ENCODE measurements around the gene MC2R. TPM values are rescaled to one million over a fixed set of nuclear protein-coding genes. Genes with fewer than 3 reads are reported as not detected.

The MC2R gene
- total RNA-seq (2014; rRNA removed; shearing (Covaris generic)) = not detected in 2 replicates
- not detected in 2 replicates for polyA plus RNA-seq (2016; fragmentation: Nextera tagmentation; extraction: Ambion mirVana)

- Histone ChIP-seq H3K27me3 (replicated peaks; ENCODE audit: insufficient read depth) (no peaks in the 10 kb centered on the region), H3K4me3 (no peak within 1 kb of the TSS), H3K27ac (no peak within 1 kb of the TSS), H4K20me1 (ENCODE audit: insufficient read depth) (no peaks in the 10 kb centered on the region), H3K9me3 (ENCODE audit: low read depth) (no peaks in the 10 kb centered on the region), H3K9ac (no peak within 1 kb of the TSS), H3K79me2 (ENCODE audit: insufficient read depth) (no peaks in the 10 kb centered on the region), H3K4me1 (ENCODE audit: insufficient read depth) (no peaks in the 10 kb centered on the region), H3K9me2 (ENCODE audit: insufficient read depth) (no peaks in the 10 kb centered on the region), H3F3A (ENCODE audit: insufficient read depth) (no peaks in the 10 kb centered on the region), H3K36me3 (ENCODE audit: low read depth) (no peaks in the 10 kb centered on the region), H2AFZ (no peak within 1 kb of the TSS), H3K4me2 (ENCODE audit: unreplicated experiment) (no peak within 1 kb of the TSS)
- DNase-seq = no peak
- WGBS, 2 experiments (ENCODE audit: low coverage in 1 of 2, low lambda C conversion rate in 2 of 2, missing lambda C conversion rate in 2 of 2) = 40 to 55% methylated on average over 4 of the region's 4 CpGs
- TF ChIP-seq EZH2 (IDR thresholded peaks at IDR 0.05; ENCODE audit: insufficient read depth, poor library complexity, severe bottlenecking) (no peak), EZH2phosphoT487 (IDR thresholded peaks at IDR 0.05; ENCODE audit: insufficient read depth, low read depth) (no peak)
- in situ Hi-C loops (cut with MboI) = no loop called here
Measured at GRCh38 chr18:13915391-13915790, at the start of gene MC2R. MC2R (minus strand) TSS chr18:13915536; CDS start chr18:13885518, 30,018 bp downstream.

- TF ChIP-seq EZH2phosphoT487 (IDR thresholded peaks at IDR 0.05; ENCODE audit: insufficient read depth, low read depth) = no peak
- TF ChIP-seq EZH2 (IDR thresholded peaks at IDR 0.05; ENCODE audit: insufficient read depth, poor library complexity, severe bottlenecking) = no peak
- in situ Hi-C loops (cut with MboI) = no loop called here
- Histone ChIP-seq H2AFZ (no peak overlapping the region), H3K9me2 (ENCODE audit: insufficient read depth) (no peaks in the 10 kb centered on the region), H4K20me1 (ENCODE audit: insufficient read depth) (no peaks in the 10 kb centered on the region), H3K9ac (no peak overlapping the region), H3K27me3 (replicated peaks; ENCODE audit: insufficient read depth) (no peaks in the 10 kb centered on the region), H3K4me1 (ENCODE audit: insufficient read depth) (no peaks in the 10 kb centered on the region), H3K36me3 (ENCODE audit: low read depth) (no peaks in the 10 kb centered on the region), H3K79me2 (ENCODE audit: insufficient read depth) (no peaks in the 10 kb centered on the region), H3K4me3 (no peak overlapping the region), H3F3A (ENCODE audit: insufficient read depth) (no peaks in the 10 kb centered on the region), H3K9me3 (ENCODE audit: low read depth) (no peaks in the 10 kb centered on the region), H3K4me2 (ENCODE audit: unreplicated experiment) (no peak overlapping the region), H3K27ac (no peak overlapping the region)
- no peak for DNase-seq
- WGBS, 2 experiments (ENCODE audit: low coverage in 1 of 2, low lambda C conversion rate in 2 of 2, missing lambda C conversion rate in 2 of 2) = 51 to 58% methylated on average over 2 of the region's 2 CpGs
Measured at GRCh38 chr18:13945811-13946210, 30.5 kb upstream of the MC2R start.

- Histone ChIP-seq H3K27me3 (replicated peaks; ENCODE audit: insufficient read depth) (no peaks in the 10 kb centered on the region), H3K27ac (no peak overlapping the region), H3K4me3 (no peak overlapping the region), H3K36me3 (ENCODE audit: low read depth) (no peaks in the 10 kb centered on the region), H3K9me2 (ENCODE audit: insufficient read depth) (no peaks in the 10 kb centered on the region), H3K79me2 (ENCODE audit: insufficient read depth) (no peaks in the 10 kb centered on the region), H3K9ac (no peak overlapping the region), H3K4me2 (ENCODE audit: unreplicated experiment) (no peak overlapping the region), H4K20me1 (ENCODE audit: insufficient read depth) (no peaks in the 10 kb centered on the region), H3K4me1 (ENCODE audit: insufficient read depth) (no peaks in the 10 kb centered on the region), H3F3A (ENCODE audit: insufficient read depth) (no peaks in the 10 kb centered on the region), H2AFZ (no peak overlapping the region), H3K9me3 (ENCODE audit: low read depth) (no peaks in the 10 kb centered on the region)
- no peak for DNase-seq
- WGBS, 2 experiments (ENCODE audit: low coverage in 1 of 2, low lambda C conversion rate in 2 of 2, missing lambda C conversion rate in 2 of 2) = 2 to 5% methylated on average over 2 of the region's 2 CpGs
- in situ Hi-C loops (cut with MboI) = no loop called here
- TF ChIP-seq EZH2 (IDR thresholded peaks at IDR 0.05; ENCODE audit: insufficient read depth, poor library complexity, severe bottlenecking) (no peak), EZH2phosphoT487 (IDR thresholded peaks at IDR 0.05; ENCODE audit: insufficient read depth, low read depth) (no peak)
Measured at GRCh38 chr18:13943338-13943737, 28.0 kb upstream of the MC2R start.

- 62 to 63% methylated on average over 14 of the region's 14 CpGs for WGBS, 2 experiments (ENCODE audit: low coverage in 1 of 2, low lambda C conversion rate in 2 of 2, missing lambda C conversion rate in 2 of 2)
- Histone ChIP-seq H3K36me3 (ENCODE audit: low read depth) (no peaks in the 10 kb centered on the region), H2AFZ (no peak overlapping the region), H3K9ac (no peak overlapping the region), H3K4me1 (ENCODE audit: insufficient read depth) (no peaks in the 10 kb centered on the region), H3K79me2 (ENCODE audit: insufficient read depth) (no peaks in the 10 kb centered on the region), H3K27me3 (replicated peaks; ENCODE audit: insufficient read depth) (no peaks in the 10 kb centered on the region), H3K9me2 (ENCODE audit: insufficient read depth) (no peaks in the 10 kb centered on the region), H3F3A (ENCODE audit: insufficient read depth) (no peaks in the 10 kb centered on the region), H3K9me3 (ENCODE audit: low read depth) (no peaks in the 10 kb centered on the region), H3K27ac (no peak overlapping the region), H3K4me2 (ENCODE audit: unreplicated experiment) (no peak overlapping the region), H4K20me1 (ENCODE audit: insufficient read depth) (no peaks in the 10 kb centered on the region), H3K4me3 (no peak overlapping the region)
- DNase-seq = no peak
- no peak for TF ChIP-seq EZH2 (IDR thresholded peaks at IDR 0.05; ENCODE audit: insufficient read depth, poor library complexity, severe bottlenecking)
- in situ Hi-C loops (cut with MboI) = no loop called here
Measured at GRCh38 chr18:13940326-13940725, 25.0 kb upstream of the MC2R start.

GRCh38 chr18:13934676-13935075 lies 19.3 kb upstream of the MC2R start:
- no peak for TF ChIP-seq EZH2phosphoT487 (IDR thresholded peaks at IDR 0.05; ENCODE audit: insufficient read depth, low read depth)
- TF ChIP-seq EZH2 (IDR thresholded peaks at IDR 0.05; ENCODE audit: insufficient read depth, poor library complexity, severe bottlenecking) = no peak

More at GRCh38 chr18:13934676-13935075, 19.3 kb upstream of the MC2R start:
- DNase-seq = no peak
- no peak overlapping the region for H2AFZ ChIP-seq
- H3K27ac ChIP-seq = no peak overlapping the region
- no peak overlapping the region for H3K4me3 ChIP-seq
- 17 to 23% methylated on average over 6 of the region's 6 CpGs for WGBS, 2 experiments (ENCODE audit: low coverage in 1 of 2, low lambda C conversion rate in 2 of 2, missing lambda C conversion rate in 2 of 2)
- H3K9me3 ChIP-seq (ENCODE audit: low read depth) = no peaks in the 10 kb centered on the region
- H3K9ac ChIP-seq = no peak overlapping the region
- H3K79me2 ChIP-seq (ENCODE audit: insufficient read depth) = no peaks in the 10 kb centered on the region
- H3K4me2 ChIP-seq (ENCODE audit: unreplicated experiment) = no peak overlapping the region
- H3K9me2 ChIP-seq (ENCODE audit: insufficient read depth) = no peaks in the 10 kb centered on the region
- no peaks in the 10 kb centered on the region for H3F3A ChIP-seq (ENCODE audit: insufficient read depth)
- H4K20me1 ChIP-seq (ENCODE audit: insufficient read depth) = no peaks in the 10 kb centered on the region
- H3K4me1 ChIP-seq (ENCODE audit: insufficient read depth) = no peaks in the 10 kb centered on the region
- H3K27me3 ChIP-seq (replicated peaks; ENCODE audit: insufficient read depth) = no peaks in the 10 kb centered on the region
- no peaks in the 10 kb centered on the region for H3K36me3 ChIP-seq (ENCODE audit: low read depth)
- in situ Hi-C loops (cut with MboI) = no loop called here
